ENCODE measurements around the gene ARHGAP20. TPM values are rescaled to one million over a fixed set of nuclear protein-coding genes. Genes with fewer than 3 reads are reported as not detected.

The ARHGAP20 gene
- total RNA-seq, 2 donors from 2014 or later = 0.08 to 0.09 TPM

DNA sequence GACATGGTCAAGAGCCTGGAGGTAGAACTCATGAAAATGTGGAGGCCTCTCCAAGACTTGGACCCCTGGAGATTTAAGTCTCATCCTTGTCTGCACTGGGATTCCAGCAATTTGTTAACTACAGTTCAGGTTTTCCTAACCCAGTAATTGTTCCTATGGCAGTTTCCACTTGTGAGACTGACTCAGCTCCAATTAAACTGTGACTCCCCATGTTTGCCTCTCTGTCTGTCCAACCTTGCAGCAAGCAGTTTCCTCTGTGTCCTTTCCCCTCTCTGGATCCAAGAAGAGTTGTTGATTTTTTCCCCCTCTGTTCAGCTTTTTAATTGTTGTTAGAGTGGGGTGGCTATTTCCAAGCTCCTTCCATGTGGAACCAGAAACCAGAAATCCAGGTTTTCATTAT is 16.2 kb upstream of the ARHGAP20 start:
- DNase-seq (ENCODE audit: low spot score in 2 of 2) (no peak), ATAC-seq (no peak)
- Mint-ChIP-seq H3K27ac (no peak overlapping the region), H3K9me3 (peaks cover 0 to 5% of the 10 kb centered on the region in 2 donors), H3K36me3 (peaks cover 0 to 6% of the 10 kb centered on the region in 2 donors)

DNA sequence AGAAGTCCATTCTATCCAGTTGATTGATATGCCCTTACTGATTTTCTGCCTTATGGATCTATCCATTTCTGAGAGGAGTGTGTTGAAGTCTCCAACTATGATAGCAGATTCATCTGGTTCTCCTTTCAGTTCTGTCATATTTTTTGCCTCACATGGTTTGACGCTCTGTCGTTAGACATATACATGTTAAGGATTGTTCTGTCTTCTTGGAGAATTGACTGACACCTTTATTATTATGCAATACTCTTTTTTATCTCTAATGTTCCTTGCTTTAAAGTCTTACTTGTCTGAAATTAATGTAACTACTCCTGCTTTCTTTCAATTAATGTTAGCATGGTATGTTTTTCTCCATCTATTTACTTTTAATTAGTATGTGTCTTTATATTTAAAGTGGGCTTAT is 12.1 kb upstream of the ARHGAP20 start:
- no peak overlapping the region for H3K27ac Mint-ChIP-seq
- H3K9me3 Mint-ChIP-seq = peaks cover 0 to 5% of the 10 kb centered on the region in 2 donors
- DNase-seq (ENCODE audit: low spot score in 2 of 2) = no peak
- ATAC-seq = no peak
- H3K36me3 Mint-ChIP-seq = peaks cover 0 to 6% of the 10 kb centered on the region in 2 donors

DNA sequence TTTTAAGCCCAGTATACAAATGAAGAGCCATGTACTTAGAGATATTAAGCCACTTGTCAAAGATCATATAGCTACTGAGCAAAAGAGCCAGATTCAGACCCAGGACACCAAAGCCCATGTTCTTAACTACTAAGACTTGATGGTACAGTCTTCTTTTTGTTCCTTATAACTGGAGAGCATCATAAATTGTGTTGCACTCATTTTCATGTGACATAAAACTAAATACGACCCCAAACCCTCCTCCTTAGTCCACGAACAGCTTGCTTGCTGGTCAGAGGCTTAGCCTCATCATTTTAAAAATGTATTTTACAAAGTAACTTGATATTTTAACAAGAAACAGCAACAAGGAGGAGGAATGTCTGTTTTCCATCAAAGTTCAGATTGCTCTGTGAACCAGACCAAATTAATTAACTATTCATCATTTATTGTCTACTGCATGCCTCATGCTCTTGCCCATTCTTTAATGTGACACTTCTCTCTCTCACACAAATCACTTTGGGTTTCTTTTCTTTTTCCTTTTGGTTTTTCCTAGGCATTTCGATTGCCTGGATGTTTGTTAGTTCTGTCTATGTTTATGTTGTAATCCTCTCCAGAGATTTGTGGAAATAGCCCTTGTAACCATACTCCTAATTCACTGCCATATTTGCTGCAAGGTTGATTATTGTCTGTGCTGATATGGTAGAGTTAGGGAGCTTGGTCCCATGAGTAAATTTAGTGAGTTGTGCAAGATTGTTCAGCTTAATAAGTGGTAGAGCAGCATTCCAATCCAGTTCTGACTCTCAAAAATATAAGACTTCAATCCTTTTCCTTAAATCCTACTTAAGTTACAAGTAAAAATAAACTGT is 8.4 kb upstream of the ARHGAP20 start:
- ATAC-seq (no peak), DNase-seq (ENCODE audit: low spot score in 2 of 2) (no peak)
- no peaks in the 10 kb centered on the region for H3K36me3 Mint-ChIP-seq
- no peaks in the 10 kb centered on the region for H3K9me3 Mint-ChIP-seq
- no peak overlapping the region for H3K27ac Mint-ChIP-seq

DNA sequence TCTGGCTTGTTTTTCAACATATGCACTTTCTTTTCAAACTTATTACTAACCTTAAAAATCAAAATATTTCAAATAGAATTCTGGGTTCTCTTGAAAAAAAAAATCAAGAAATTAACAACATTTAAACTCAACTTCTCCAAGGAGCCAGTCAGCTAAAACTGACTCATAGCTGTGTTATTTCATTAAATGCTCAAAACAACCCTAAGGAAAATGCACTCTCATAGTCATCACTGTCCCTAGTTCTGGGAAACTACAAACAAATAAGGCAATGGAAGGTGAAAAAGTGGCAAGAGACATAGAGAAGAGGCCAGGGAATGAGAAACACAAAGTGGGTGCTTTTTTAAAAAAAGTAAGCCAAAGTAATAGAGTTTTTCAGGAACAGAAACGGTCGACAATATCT is 4.1 kb upstream of the ARHGAP20 start:
- Mint-ChIP-seq H3K36me3 (no peaks in the 10 kb centered on the region), H3K27ac (no peak overlapping the region), H3K9me3 (no peaks in the 10 kb centered on the region)
- DNase-seq (ENCODE audit: low spot score in 2 of 2) (no peak), ATAC-seq (no peak)

DNA sequence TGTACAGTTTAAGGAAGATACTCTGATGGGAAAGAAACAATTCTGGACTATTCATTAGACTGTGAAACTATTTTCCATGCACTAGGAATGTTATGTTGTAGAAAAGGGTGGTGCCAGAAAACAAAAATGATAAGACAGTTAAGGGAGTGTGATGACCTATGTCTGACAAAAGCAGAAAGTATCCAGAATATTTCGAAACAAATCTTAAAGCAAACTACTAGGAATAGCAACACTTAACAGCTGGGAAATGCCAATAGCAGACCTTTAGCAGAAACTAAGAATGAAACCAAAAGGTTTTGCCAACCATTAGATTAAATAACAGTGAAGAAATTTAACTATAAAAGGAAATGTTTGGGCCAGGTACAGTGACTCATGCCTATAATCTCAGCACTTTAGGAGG is 3.3 kb upstream of the ARHGAP20 start:
- Mint-ChIP-seq H3K36me3 (peaks cover 0 to 3% of the 10 kb centered on the region in 2 donors), H3K27ac (no peak overlapping the region), H3K9me3 (no peaks in the 10 kb centered on the region)
- no peak for ATAC-seq
- DNase-seq (ENCODE audit: low spot score in 2 of 2) = no peak

DNA sequence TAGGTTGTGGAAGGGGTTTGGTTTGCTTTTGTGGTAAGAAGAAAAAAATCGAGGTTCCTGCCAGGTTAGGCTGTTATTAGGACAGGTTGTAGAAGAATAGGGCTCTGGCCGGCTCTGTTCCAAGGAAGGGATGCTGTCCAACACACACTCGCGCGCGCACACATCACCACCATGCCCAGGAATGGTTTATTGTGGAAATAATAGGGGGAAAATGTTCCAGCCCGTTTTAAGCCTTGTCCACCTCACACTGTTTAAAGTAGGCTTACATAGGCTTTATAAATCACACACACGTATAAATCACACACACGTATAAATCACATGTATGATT is 1.2 kb upstream of the ARHGAP20 start:
- H3K9me3 Mint-ChIP-seq = no peaks in the 10 kb centered on the region
- DNase-seq (ENCODE audit: low spot score in 2 of 2) (no peak), ATAC-seq (no peak)
- H3K36me3 Mint-ChIP-seq = peaks cover 0 to 9% of the 10 kb centered on the region in 2 donors
- H3K27ac Mint-ChIP-seq = no peak overlapping the region

DNA sequence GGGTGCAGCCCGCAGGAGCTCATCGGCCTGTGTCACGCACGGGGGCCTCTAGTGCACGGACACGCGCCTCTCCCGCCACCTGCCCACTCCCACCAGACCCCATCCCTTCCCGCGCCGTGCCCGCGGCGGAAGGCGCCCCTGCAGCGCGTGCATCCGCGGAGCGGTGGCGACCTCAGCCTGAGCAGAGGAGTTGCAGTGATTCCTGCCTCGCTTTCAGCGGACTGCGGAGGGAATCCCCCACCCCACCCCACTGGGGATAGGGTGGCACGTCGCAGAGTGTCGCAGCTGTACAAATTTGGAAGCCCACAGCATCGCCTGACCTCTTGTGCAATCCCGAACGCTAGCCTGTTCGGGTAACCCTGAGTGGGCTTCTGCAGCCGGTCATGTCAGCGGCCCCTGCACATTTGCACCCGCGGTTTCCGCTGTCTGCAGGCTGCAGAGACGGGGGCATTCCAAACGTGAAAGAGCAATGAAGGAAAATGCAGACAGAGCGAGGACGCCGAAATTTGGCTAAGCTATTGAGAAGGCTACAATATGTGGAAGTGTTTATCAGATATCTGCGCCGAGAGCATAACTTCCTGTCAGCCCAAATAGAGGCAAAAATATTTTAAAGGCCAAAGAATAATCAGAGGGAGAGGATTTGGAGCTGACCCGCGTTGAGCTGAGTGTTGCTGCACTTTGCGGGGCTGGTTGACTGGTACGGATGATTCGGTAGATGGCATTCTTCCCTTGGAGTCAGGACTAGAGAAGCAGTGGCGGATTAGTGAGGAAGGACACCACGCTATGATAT is 617 bp upstream of the ARHGAP20 start:
- ATAC-seq = peak in 1 of 2 donors; percentile 46
- Mint-ChIP-seq H3K9me3 (no peaks in the 10 kb centered on the region), H3K36me3 (peaks cover 0 to 9% of the 10 kb centered on the region in 2 donors), H3K27ac (no peak overlapping the region)
- DNase-seq (ENCODE audit: low spot score in 2 of 2) = peak in 1 of 2 donors; percentile 56

DNA sequence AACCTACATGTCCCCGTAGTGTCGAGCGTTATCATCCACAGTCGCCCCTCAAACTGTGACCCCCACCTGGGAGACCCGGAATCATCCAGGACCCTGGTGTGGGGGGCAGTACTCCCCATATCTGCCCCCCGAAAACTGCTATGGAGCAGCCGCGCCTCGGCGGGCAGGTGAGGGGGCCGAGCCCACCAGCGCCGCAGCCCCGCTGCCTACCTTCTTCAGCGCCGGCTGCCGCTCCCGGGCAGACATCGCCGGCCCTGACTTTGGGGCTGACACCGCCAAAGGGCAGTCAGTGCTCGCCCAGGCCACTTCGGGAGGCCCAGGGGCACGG is 825 bp downstream of the ARHGAP20 start:
- peaks cover 0 to 9% of the 10 kb centered on the region in 2 donors for H3K36me3 Mint-ChIP-seq
- ATAC-seq (no peak), DNase-seq (ENCODE audit: low spot score in 2 of 2) (no peak)
- H3K9me3 Mint-ChIP-seq = no peaks in the 10 kb centered on the region
- H3K27ac Mint-ChIP-seq = no peak overlapping the region

DNA sequence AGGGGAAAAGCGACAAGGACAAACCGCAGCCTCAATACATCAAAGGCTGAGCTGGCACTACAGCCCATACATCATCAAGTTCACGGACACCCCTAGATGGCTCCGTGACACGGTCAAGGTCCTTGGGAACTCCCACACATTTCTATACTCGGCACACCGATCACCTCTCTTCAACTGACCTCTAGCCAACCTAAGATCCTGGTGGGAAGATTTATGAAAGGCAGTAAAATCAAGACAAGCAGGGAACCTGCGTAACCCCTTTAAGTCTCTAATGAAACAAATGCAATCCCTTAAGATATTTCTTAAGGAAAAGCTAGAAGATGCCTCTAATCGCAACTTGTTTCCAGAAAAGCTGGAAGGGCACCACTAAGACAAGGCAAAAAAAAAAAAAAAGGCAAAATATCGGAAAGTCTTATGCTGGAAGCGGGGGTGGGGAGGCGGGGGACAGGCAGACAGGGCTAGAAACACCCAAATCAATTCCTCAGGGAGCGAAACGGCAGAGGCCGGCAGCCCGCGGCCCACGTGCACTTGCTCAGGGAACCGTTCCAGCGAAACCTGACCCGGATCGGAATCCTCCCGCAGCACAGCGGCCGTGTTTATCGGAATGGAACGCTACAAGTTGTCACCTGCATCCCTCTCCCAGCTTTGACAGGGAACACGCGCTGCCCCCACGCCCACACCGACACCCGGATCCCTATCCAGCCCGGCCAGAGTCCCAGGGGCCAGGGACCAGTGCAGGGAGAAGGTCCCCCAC is 1.4 kb downstream of the ARHGAP20 start:
- no peaks in the 10 kb centered on the region for H3K9me3 Mint-ChIP-seq
- peaks cover 0 to 9% of the 10 kb centered on the region in 2 donors for H3K36me3 Mint-ChIP-seq
- H3K27ac Mint-ChIP-seq = no peak overlapping the region
- DNase-seq (ENCODE audit: low spot score in 2 of 2) (peak in 1 of 2 donors; percentile 4), ATAC-seq (no peak)

DNA sequence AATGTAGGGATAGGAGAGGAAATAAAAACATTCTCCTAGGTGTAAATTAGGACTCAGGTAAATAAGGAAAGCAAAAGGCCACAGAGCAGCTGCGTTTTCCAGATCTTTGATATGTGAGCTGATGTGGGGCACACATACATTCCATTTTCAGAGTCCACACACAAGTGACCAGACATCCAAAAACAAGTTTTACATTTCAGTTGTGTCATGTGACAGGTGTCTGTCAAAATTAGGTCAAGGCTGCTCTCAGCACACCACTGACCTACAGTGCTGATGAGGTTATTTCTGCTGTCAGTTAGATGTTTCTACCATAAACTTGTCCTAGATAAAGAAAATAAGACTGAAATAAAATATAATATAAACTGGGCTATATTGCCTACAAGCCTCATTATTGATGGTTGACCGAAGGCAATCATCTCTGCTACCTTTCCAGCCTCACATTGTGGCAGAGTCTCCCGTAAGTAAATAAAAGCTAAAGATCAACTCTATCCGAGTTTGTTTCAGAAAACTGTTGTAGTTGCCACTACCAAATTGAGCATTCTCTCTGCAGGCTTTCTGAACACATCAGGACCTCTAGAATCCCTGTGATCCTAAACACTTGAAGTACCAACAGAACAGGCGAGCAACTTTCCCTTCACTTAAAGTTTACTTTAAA is 7.9 kb downstream of the ARHGAP20 start:
- peaks cover 0 to 2% of the 10 kb centered on the region in 2 donors for H3K36me3 Mint-ChIP-seq
- H3K27ac Mint-ChIP-seq = no peak overlapping the region
- DNase-seq (ENCODE audit: low spot score in 2 of 2) (no peak), ATAC-seq (no peak)
- H3K9me3 Mint-ChIP-seq = no peaks in the 10 kb centered on the region

DNA sequence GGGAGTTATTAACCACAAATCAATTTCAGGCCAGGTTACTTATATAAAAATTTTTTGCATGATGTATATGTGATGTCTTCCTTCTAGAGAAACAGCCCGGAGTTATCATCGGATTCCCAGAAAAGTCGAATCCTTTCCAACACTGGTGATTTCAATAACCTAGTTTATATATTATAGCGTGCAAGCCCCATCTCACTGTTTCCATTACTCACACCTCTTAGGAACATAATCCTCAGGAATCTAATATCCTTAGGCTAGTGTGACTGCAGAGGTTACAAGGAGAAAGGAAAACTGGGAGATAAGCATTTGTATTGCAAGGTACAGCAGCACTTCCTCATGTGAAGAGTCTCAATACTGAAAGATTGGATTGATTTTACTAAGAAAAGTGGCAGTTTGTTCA is 20.3 kb downstream of the ARHGAP20 start:
- ATAC-seq (no peak), DNase-seq (ENCODE audit: low spot score in 2 of 2) (no peak)
- Mint-ChIP-seq H3K9me3 (no peaks in the 10 kb centered on the region), H3K27ac (no peak overlapping the region), H3K36me3 (no peaks in the 10 kb centered on the region)

DNA sequence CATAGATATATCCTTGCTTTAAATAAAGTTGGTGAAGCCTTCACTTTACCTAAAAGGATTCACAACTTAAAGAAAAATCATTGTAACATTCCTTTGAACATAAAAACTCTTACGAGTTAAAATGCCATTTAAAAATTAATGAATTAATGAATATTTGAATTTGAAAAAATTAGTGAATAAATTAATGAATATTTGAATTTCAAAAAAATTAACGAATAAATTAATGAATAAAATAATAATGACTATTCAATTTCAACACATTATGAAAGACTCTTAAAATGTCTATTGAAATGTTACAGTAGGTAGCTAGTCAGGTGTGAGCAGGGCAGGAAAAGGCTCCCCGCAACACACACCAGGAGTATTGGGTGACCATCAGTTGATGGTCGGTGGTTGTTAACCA is 22.9 kb downstream of the ARHGAP20 start:
- ATAC-seq (no peak), DNase-seq (ENCODE audit: low spot score in 2 of 2) (no peak)
- Mint-ChIP-seq H3K9me3 (no peaks in the 10 kb centered on the region), H3K27ac (no peak overlapping the region), H3K36me3 (no peaks in the 10 kb centered on the region)

DNA sequence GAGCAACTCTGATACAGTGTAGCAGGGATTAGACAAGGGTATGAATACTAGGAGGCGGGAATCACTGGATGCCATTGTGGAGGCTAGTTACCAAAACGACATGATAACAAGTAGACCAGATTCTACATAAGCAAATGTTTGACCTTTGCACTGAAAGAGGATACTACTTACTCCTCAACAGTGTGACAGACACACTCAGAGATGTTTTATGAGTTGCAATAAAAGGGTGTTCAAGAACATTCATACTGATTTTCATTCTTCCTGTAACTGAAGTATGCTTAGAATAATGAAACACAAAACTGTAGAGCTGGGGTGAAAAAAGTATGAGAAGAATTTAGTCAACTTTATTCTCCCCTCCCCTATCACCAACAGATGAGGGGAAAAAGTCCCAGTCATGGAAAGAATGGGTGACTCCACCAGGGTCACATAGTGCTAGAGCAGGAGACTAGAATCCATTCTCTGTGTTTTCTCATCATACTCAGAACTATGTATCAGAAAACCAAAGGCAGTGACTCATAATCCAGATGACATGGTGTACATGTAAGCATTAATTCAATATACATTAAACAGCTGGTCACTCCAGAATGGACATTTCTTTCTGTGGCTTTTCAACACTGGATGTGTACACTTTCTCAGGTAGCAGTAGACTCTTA is 32.8 kb downstream of the ARHGAP20 start:
- no peaks in the 10 kb centered on the region for H3K9me3 Mint-ChIP-seq
- no peak overlapping the region for H3K27ac Mint-ChIP-seq
- ATAC-seq (peak in 1 of 2 donors; percentile 41), DNase-seq (ENCODE audit: low spot score in 2 of 2) (no peak)
- H3K36me3 Mint-ChIP-seq = no peaks in the 10 kb centered on the region

DNA sequence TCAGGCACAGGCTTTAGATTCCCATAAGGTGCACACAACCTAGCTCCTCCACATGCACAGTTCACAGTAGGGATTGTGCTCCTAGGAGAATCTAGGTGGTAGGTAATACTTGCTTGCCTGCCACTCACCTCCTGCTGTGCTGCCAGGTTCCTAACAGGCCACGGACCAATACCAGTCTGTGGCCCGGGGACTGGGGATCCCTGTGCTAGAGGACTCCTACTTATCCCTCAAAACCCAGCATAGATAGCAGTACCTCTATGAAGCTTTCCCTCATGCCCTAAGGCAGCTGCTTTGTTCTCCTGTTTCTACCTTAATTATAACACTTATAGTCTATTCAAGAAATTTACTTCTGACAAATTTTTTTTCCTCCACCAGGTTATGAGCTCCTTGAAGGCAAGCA is 36.7 kb downstream of the ARHGAP20 start:
- DNase-seq (ENCODE audit: low spot score in 2 of 2) (no peak), ATAC-seq (no peak)
- no peaks in the 10 kb centered on the region for H3K9me3 Mint-ChIP-seq
- no peaks in the 10 kb centered on the region for H3K36me3 Mint-ChIP-seq
- no peak overlapping the region for H3K27ac Mint-ChIP-seq

DNA sequence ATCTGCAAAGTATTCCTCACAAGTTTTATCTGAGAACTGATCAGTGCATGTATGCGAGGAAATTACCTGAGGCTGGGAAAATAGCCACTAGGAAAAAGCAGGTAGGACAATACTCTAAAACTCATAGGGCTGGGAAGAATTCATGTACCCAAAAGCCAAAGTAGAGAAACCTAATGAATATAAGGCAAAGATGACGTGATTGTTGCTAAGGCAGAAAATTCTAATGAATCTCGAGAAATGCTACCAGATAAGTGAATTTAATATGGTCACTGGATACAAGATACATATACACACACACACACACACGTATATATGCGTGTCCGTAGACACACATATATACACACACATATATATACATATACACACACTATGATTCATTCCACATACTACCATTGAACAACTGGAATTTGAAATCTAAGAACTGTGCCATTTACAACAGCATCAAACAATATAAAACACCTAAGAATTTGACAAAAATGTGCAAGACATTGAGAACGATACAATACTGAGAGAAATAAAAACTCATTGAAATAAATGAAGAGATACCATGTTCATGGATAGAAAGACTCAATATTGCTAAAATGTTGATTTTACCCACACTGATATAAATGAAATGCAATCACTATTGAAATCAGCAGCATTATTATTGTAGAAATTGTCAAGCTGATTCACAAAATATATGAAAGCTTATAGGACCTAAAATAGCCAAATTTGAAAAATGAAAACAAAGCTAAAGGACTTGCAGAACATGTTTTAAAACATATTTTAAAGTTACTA is 46.4 kb downstream of the ARHGAP20 start:
- DNase-seq (ENCODE audit: low spot score in 2 of 2) (no peak), ATAC-seq (no peak)
- Mint-ChIP-seq H3K27ac (peak overlapping the region in 1 of 2 donors; percentile 41), H3K9me3 (no peaks in the 10 kb centered on the region), H3K36me3 (no peaks in the 10 kb centered on the region)

DNA sequence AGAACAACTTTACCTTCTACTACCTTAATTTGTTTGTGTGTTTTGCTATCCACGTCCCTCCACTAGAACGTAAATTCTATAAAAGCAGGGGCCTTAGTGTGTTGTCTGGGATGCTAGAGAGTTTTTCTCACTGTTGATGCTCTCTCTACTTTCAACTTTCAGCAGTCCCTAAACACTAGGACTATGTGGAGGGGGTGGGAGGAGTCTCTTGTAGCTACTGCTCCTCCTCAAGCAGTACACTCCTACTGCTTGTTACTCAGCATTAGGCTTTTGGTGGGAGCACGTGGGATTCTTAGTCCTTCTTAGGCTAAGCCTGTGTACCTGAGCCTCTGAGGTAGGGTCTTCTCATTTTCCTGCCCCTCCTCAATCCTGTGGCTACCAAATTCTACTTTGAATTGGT is 56.3 kb downstream of the ARHGAP20 start:
- no peak for DNase-seq (ENCODE audit: low spot score in 2 of 2)
- Mint-ChIP-seq H3K36me3 (peaks cover 2 to 3% of the 10 kb centered on the region in 2 donors), H3K9me3 (peaks cover 3% of the 10 kb centered on the region in 2 donors), H3K27ac (no peak overlapping the region)
- ATAC-seq = no peak

Data from activated naive CD4-positive, alpha-beta T cell treated with anti-CD3 and anti-CD28 coated beads, Interleukin-2, amount 50 U/mL, for 72 hours (primary cell).